Naive thymus-derived CD4-positive, alpha-beta T cell (primary cell): Measurements from ENCODE around the gene SWSAP1. TPM values are rescaled to one million over a fixed set of nuclear protein-coding genes. Genes with fewer than 3 reads are reported as not detected.
"Not testable (repeated sequence)": the region's sequence is repeated elsewhere in the genome, so short reads cannot be mapped to it uniquely, and the experiment has no call there.

Source experiments
- ATAC-seq: fragments of 150-1000 bp; cut with Tn5 transposase; 2 replicates; pipeline ENCODE4 v1.10.0; 2021; ENCODE audit warnings: mild to moderate bottlenecking, moderate library complexity
- CTCF ChIA-PET: fragments of 350-600 bp; sonication (Branson Sonifier 250); formaldehyde crosslinking; loops from one replicate; lab custom pipeline; 2021; ENCODE audit warnings: antibody characterized with exemption; lab: Charles Lee
- POLR2A ChIA-PET: fragments of 350-600 bp; sonication (Branson Sonifier 250); formaldehyde crosslinking; loops from one replicate; lab custom pipeline; 2021; ENCODE audit warnings: antibody characterized with exemption, inconsistent platforms; lab: Charles Lee
- DNase-seq, 9 donors: peaks; one replicate each; pipeline versions ENCODE4 v3.0.0 to v3.0.0-alpha.2; 2020 to 2022; ENCODE audit warnings: mixed read lengths in 1 of 9
- H3K27ac ChIP-seq: one replicate; pipeline ENCODE4 v1.7.0; 2013; ENCODE audit warnings: mild to moderate bottlenecking, low read depth, low read length, moderate library complexity
- H3K27me3 ChIP-seq, 2 donors: one replicate each; pipeline ENCODE4 v1.7.0; 2013; ENCODE audit warnings: low read length in 2 of 2, mild to moderate bottlenecking in 2 of 2, moderate library complexity in 2 of 2; ENCODE audit not compliant: control insufficient read depth in 2 of 2, insufficient read depth in 2 of 2
- H3K36me3 ChIP-seq, 3 experiments: 1 replicate in 2 of 3; 2 replicates in 1 of 3; pipeline ENCODE4 v1.7.0; 2013; ENCODE audit warnings: low read length in 3 of 3, mild to moderate bottlenecking in 3 of 3, moderate library complexity in 1 of 3; ENCODE audit not compliant: insufficient read depth in 3 of 3, control insufficient read depth in 2 of 3
- H3K4me1 ChIP-seq, 2 donors: one replicate each; pipeline ENCODE4 v1.7.0; 2013; ENCODE audit warnings: low read length in 2 of 2, mild to moderate bottlenecking in 2 of 2, moderate library complexity in 1 of 2; ENCODE audit not compliant: control insufficient read depth in 2 of 2, insufficient read depth in 2 of 2
- H3K4me3 ChIP-seq: 2 replicates; pipeline ENCODE4 v1.7.0; 2013; ENCODE audit warnings: mild to moderate bottlenecking, low read length
- H3K9me3 ChIP-seq, 3 experiments: 1 replicate in 2 of 3; 2 replicates in 1 of 3; pipeline ENCODE4 v1.7.0; 2013; ENCODE audit warnings: low read length in 3 of 3; ENCODE audit not compliant: control insufficient read depth in 2 of 3
- H3K27ac Mint-ChIP-seq, 9 donors: one replicate each; pipeline ENCODE4 v1.8.0; 2020 to 2022; ENCODE audit warnings: mixed read lengths in 9 of 9, mild to moderate bottlenecking in 8 of 9, moderate library complexity in 5 of 9, inconsistent platforms in 2 of 9
- H3K27me3 Mint-ChIP-seq, 5 donors: one replicate each; pipeline ENCODE4 v1.8.0; 2021 to 2022; ENCODE audit warnings: mixed read lengths in 5 of 5, mild to moderate bottlenecking in 1 of 5
- H3K36me3 Mint-ChIP-seq, 5 donors: one replicate each; pipeline ENCODE4 v1.8.0; 2020 to 2022; ENCODE audit warnings: mixed read lengths in 5 of 5, mild to moderate bottlenecking in 3 of 5, inconsistent platforms in 1 of 5
- H3K4me1 Mint-ChIP-seq, 7 donors: one replicate each; pipeline ENCODE4 v1.8.0; 2020 to 2022; ENCODE audit warnings: mixed read lengths in 7 of 7, mild to moderate bottlenecking in 3 of 7, inconsistent platforms in 1 of 7
- H3K4me3 Mint-ChIP-seq, 10 donors: one replicate each; pipeline ENCODE4 v1.8.0; 2020 to 2022; ENCODE audit warnings: mild to moderate bottlenecking in 10 of 10, mixed read lengths in 10 of 10, moderate library complexity in 6 of 10, inconsistent platforms in 2 of 10
- H3K9me3 Mint-ChIP-seq, 11 donors: one replicate each; pipeline ENCODE4 v1.8.0; 2020 to 2022; ENCODE audit warnings: mixed read lengths in 11 of 11, mild to moderate bottlenecking in 4 of 11, inconsistent platforms in 1 of 11, moderate library complexity in 1 of 11
- intact Hi-C, 2 donors: fragments of 100-400 bp; cut with micrococcal nuclease; formaldehyde crosslinking; loops; one replicate each; pipeline ENCODE4 v1.15.1; 2023
- polyA plus RNA-seq, 2 donors: library from polyadenylated mRNA; unstranded; fragments of 300-500 nt; fragmentation: Illumina TruSeq; gene quantifications; one replicate each; pipeline ENCODE4 v1.2.3, GENCODE V29; 2021
- total RNA-seq, 6 experiments: library from RNA in 5 of 6; stranded (reverse) in 5 of 6; gene quantifications; 1 replicate in 5 of 6; 2 replicates in 1 of 6; pipeline ENCODE4 v1.2.3 and lab custom pipeline; 2021 to 2026

SWSAP1 gene
- total and polyA plus RNA-seq, 7 experiments from 2014 or later = 3.4 to 7.3 (median 4.1) TPM

- CTCF ChIA-PET = no interaction called here
- no peaks in the 10 kb centered on the region for H3K27me3 ChIP-seq
Observed at GRCh38 chr19:11347546-11348039, 26.9 kb upstream of the SWSAP1 start.

DNA sequence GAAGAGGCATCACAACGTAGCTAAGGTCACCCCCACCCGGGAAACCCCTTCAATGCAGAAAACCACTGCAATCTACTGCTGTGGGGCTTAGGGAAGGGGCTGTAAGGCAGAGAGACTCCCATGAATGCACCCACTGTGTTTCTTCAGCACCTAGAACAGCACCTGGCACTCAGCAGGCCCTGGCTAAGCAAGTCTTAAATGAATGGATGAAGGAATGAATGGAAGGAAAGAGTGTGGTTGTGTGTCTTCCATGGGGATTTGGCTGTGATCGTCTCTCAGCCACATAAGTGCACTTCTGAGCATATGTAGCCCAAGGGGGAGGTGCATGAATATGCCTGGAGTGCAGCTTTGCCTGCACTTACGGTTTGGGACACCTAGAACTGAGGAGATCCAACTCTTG lies 25.3 kb upstream of the SWSAP1 start:
- no peak for ATAC-seq
- Histone ChIP-seq H3K4me1 (peaks cover 13 to 14% of the 10 kb centered on the region in 2 donors), H3K36me3 (peaks cover 0 to 4% (median 0%) of the 10 kb centered on the region in 3 experiments), H3K27me3 (no peaks in the 10 kb centered on the region), H3K9me3 (peaks cover 0 to 9% (median 0%) of the 10 kb centered on the region in 3 experiments), H3K4me3 (no peak overlapping the region), H3K27ac (no peak overlapping the region)
- Mint-ChIP-seq H3K4me1 (peaks cover 22 to 39% (median 29%) of the 10 kb centered on the region in 7 donors), H3K9me3 (peaks cover 0 to 9% (median 0%) of the 10 kb centered on the region in 11 donors), H3K36me3 (peaks cover 0 to 9% (median 0%) of the 10 kb centered on the region in 5 donors), H3K27me3 (no peaks in the 10 kb centered on the region), H3K27ac (no peak overlapping the region), H3K4me3 (no peak overlapping the region)
- CTCF ChIA-PET = no interaction called here
- DNase-seq = no peak
- POLR2A ChIA-PET = interaction anchor here (0.5 to 4.8 kb wide), 2 partner anchors 14 to 26 kb away, joined by 4 to 36 read pairs; partner anchors contain the start of gene SWSAP1
- intact Hi-C loops = loop anchor here in 1 of 2 donors (5.0 kb wide), 1 partner anchor 388 kb away; the partner anchor contains the start of gene ZNF823

More at GRCh38 chr19:11347546-11348039, 26.9 kb upstream of the SWSAP1 start:
- POLR2A ChIA-PET = interaction anchor here (0.6 to 4.8 kb wide), 6 partner anchors 10 to 735 kb away, joined by 3 to 36 read pairs (median 4); partner anchors contain the start of gene SWSAP1
- peaks cover 0 to 9% (median 0%) of the 10 kb centered on the region in 11 donors for H3K9me3 Mint-ChIP-seq
- Histone ChIP-seq H3K27ac (no peak overlapping the region), H3K36me3 (peaks cover 0 to 7% (median 0%) of the 10 kb centered on the region in 3 experiments), H3K4me1 (peaks cover 13 to 14% of the 10 kb centered on the region in 2 donors), H3K4me3 (no peak overlapping the region), H3K9me3 (peaks cover 0 to 9% (median 0%) of the 10 kb centered on the region in 3 experiments)
- no peak for ATAC-seq
- peaks cover 0 to 9% (median 0%) of the 10 kb centered on the region in 5 donors for H3K36me3 Mint-ChIP-seq
- no peaks in the 10 kb centered on the region for H3K27me3 Mint-ChIP-seq
- H3K4me1 Mint-ChIP-seq = peaks cover 22 to 39% (median 29%) of the 10 kb centered on the region in 7 donors
- DNase-seq = no peak
- peak overlapping the region in 7 of 9 donors; percentile 36 to 97 (median 70) for H3K27ac Mint-ChIP-seq
- intact Hi-C loops = loop anchor here in 1 of 2 donors (5.0 kb wide), 1 partner anchor 390 kb away; the partner anchor contains the start of gene ZNF823
- peak overlapping the region; percentile 64 to 100 (median 98) for H3K4me3 Mint-ChIP-seq

GRCh38 chr19:11354102-11354501 lies 20.4 kb upstream of the SWSAP1 start:
- H3K9me3 ChIP-seq, H3K27ac ChIP-seq, ATAC-seq, intact Hi-C loops, H3K4me1 ChIP-seq, CTCF ChIA-PET, H3K9me3 Mint-ChIP-seq, H3K27me3 ChIP-seq, H3K4me3 ChIP-seq, H3K36me3 ChIP-seq, H3K27ac Mint-ChIP-seq, H3K36me3 Mint-ChIP-seq, DNase-seq: not testable (repeated sequence)
- Mint-ChIP-seq H3K4me3 (peak overlapping the region in 8 of 10 donors; percentile 14 to 90 (median 46)), H3K4me1 (peaks cover 9 to 19% (median 13%) of the 10 kb centered on the region in 7 donors), H3K27me3 (peaks cover 0 to 17% (median 7%) of the 10 kb centered on the region in 5 donors)
- POLR2A ChIA-PET = interaction anchor here (0.7 to 0.9 kb wide), 2 partner anchors 8 to 15 kb away, joined by 3 read pairs; partner anchors contain the start of genes CCDC159 and TMEM205

DNA sequence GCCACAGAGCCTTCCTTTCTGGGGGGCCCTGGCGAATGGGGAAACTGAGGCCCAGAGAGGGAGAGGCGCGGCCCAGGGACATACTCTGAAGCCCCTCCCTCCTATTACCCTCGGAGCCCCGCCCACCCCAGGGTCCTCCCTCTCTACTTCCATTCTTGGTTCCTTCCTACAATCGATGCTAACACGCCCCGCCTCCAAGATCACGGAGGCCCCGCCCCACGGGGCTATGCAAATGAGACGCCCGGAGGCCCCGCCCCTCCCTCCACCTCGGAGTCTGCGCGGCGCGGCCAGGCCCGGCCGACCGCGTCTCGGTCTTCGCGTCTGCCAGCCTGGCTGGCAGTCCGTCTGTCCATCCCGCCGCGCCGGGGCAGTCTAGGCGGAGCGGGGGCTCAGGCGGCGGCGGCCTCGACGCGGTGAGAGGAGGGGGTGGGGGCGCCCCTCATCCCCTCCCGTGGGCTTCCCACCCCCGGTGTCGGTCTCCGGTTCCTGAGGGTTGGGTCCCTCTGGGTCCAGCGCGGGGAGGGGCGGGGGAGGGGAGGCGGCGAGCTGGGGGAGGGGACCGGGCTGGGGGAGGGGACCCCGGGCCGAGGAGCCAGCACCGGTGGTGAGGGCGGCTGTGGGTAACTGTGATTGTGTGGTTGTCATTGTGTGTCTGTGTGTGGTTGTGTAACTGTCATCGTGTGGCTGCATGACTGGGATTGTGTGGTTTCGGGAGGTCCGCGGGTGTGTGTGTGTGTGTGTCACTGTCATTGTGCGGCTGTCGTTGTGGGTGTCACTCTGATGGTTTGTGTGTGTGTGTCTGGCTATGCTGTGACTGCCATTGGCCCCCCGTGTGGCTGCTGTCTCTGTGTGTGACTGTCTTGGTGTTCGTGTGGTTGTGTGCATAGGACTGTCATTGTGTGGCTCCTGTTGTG lies 19.0 kb upstream of the SWSAP1 start, which contains the start of gene PLPPR2:
TSS of gene PLPPR2 (plus strand) at position 273 of the 914 bp plus-strand sequence. CDS start 2,242 bp downstream, outside the sequence.
- Histone ChIP-seq H3K36me3 (no peaks in the 10 kb centered on the region), H3K27ac (peak within 1 kb of the TSS; percentile 23), H3K9me3 (no peaks in the 10 kb centered on the region), H3K27me3 (peaks cover 0 to 6% of the 10 kb centered on the region in 2 donors), H3K4me1 (peaks cover 3 to 4% of the 10 kb centered on the region in 2 donors), H3K4me3 (peak within 1 kb of the TSS; percentile 41)
- peaks cover 0 to 17% (median 7%) of the 10 kb centered on the region in 5 donors for H3K27me3 Mint-ChIP-seq
- ChIA-PET POLR2A (no interaction called here), CTCF (no interaction called here)
- peak within 1 kb of the TSS; percentile 63 to 90 (median 80) for H3K4me3 Mint-ChIP-seq
- no peaks in the 10 kb centered on the region for H3K36me3 Mint-ChIP-seq
- peak; percentile 98 for ATAC-seq
- H3K4me1 Mint-ChIP-seq = peaks cover 9 to 19% (median 13%) of the 10 kb centered on the region in 7 donors
- DNase-seq = peak; percentile 73 to 87 (median 80)
- peaks cover 0 to 5% (median 0%) of the 10 kb centered on the region in 11 donors for H3K9me3 Mint-ChIP-seq
- intact Hi-C loops = loop anchor here (1.0 kb wide), 3 partner anchors 9 to 20 kb away; partner anchors contain the start of genes CCDC159 (in 2 of the 2), TMEM205 (in 2 of the 2) and SWSAP1 (in 1 of the 2)
- peak within 1 kb of the TSS in 5 of 9 donors; percentile 38 to 90 (median 77) for H3K27ac Mint-ChIP-seq

- H3K4me3 Mint-ChIP-seq = peak overlapping the region; percentile 63 to 90 (median 80)
- CTCF ChIA-PET = no interaction called here
- H3K4me3 ChIP-seq = peak overlapping the region; percentile 15
- intact Hi-C loops = no loop called here
- ATAC-seq (no peak), DNase-seq (no peak)
- no peaks in the 10 kb centered on the region for H3K9me3 ChIP-seq
- H3K27ac Mint-ChIP-seq = peak overlapping the region in 4 of 9 donors; percentile 38 to 79 (median 72)
- no peaks in the 10 kb centered on the region for H3K36me3 ChIP-seq
- H3K36me3 Mint-ChIP-seq = no peaks in the 10 kb centered on the region
- no peak overlapping the region for H3K27ac ChIP-seq
- H3K9me3 Mint-ChIP-seq = peaks cover 0 to 5% (median 0%) of the 10 kb centered on the region in 11 donors
- peaks cover 9 to 19% (median 13%) of the 10 kb centered on the region in 7 donors for H3K4me1 Mint-ChIP-seq
- POLR2A ChIA-PET = no interaction called here
- H3K27me3 ChIP-seq = peaks cover 0 to 6% of the 10 kb centered on the region in 2 donors
- H3K4me1 ChIP-seq = peaks cover 3 to 4% of the 10 kb centered on the region in 2 donors
- peaks cover 0 to 17% (median 7%) of the 10 kb centered on the region in 5 donors for H3K27me3 Mint-ChIP-seq
Observed at GRCh38 chr19:11356074-11356397, 18.4 kb upstream of the SWSAP1 start.
